GM21619 (cell line): ENCODE data around the gene SREBF1.

ENCODE experiments used
- ATAC-seq: cut with Tn5 transposase; IDR thresholded peaks from one replicate; pipeline ENCODE4 v1.9.1; 2021; ENCODE audit not compliant: unreplicated experiment

Gene SREBF1

DNA sequence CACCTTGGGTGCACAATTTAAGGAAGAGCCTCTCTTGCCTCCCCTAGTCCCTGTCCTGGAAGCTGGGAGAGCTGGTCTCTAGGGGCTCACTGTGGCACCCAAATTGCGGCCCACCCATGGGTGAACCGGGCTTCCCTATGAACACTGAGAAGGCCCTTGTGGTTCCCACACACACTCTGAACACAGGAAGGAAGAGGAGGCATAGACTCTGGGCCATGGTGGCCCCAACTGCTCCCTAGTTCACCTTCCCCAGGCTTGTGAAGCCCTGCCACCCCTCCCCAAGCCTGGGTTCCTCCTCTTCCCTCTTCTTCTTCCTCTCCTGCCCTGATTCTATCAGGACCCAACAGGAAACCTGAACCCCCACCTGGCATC is 10.5 kb downstream of the SREBF1 start:
- no peak for ATAC-seq

DNA sequence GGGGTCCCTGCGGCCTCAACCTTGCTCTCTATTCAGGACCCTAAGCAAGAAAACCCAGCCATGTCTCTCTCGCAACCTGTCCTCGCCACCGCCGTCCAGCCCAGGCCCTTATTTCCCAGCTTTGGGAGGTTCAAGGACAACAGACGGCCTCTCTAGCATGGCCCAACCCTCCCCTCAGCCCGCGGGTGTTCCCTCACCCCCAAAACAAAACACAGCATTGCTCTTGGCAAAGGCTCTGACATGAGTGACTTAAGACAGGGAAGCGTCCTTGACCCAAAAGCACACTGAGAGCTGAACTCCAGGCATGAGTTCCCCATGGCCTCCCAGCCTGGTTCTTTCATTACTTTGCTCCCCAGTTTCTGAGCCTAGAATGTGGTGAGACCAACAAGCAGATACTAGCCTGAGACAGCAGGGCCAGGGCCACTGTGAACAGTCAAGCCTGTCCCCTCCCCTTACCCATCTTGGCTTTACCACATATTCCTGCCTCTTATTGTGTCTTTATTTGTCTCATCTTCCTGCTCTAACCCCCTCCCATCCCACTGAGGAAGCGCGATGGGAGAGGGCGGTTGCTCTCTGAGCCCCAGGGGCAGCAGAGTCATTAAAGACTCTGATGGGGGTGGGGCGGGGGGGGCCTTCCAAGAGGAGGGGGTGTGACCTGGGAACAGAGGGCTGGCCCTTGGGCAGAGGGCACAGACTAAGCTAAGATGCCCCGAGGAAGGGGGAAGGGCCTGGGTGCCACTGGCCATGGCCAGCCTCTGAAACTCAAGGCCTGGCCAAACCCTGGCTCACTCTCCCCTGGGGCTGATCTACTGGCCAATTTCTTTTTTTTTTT is 11.8 kb downstream of the SREBF1 start:
- ATAC-seq: no peak

DNA sequence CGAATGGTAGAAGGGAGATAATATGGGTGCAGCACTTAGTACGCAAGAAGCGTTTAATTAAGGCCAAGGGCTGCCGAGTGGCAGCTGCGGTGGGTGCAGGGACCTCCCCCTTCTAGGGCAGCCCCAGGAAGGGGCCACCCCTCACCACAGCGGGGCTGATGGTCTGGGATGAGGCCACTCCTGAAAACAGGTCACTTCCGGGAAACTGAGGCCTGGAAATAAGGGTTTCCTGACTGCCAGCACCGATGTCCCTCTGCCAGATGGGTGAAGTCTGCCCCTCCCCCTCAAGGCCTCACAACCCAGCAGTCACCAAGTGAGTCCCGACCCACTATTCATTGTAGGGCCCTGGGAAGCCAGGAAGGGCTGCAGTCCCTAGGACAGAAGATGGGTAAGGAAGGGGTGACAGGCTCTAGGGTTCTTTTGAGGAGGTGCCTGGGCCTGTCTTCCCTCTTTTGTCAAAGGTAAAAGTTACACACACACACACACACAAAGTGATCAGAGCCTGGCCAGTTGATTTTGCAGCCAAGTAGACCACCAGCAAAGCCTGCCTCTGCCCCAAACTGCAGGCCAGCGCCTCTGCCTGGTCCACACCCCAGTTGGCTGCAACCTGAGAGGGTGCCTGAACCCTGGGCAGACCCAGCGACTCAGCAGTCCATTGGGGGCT is 12.5 kb downstream of the SREBF1 start:
- peak; percentile 11 for ATAC-seq

DNA sequence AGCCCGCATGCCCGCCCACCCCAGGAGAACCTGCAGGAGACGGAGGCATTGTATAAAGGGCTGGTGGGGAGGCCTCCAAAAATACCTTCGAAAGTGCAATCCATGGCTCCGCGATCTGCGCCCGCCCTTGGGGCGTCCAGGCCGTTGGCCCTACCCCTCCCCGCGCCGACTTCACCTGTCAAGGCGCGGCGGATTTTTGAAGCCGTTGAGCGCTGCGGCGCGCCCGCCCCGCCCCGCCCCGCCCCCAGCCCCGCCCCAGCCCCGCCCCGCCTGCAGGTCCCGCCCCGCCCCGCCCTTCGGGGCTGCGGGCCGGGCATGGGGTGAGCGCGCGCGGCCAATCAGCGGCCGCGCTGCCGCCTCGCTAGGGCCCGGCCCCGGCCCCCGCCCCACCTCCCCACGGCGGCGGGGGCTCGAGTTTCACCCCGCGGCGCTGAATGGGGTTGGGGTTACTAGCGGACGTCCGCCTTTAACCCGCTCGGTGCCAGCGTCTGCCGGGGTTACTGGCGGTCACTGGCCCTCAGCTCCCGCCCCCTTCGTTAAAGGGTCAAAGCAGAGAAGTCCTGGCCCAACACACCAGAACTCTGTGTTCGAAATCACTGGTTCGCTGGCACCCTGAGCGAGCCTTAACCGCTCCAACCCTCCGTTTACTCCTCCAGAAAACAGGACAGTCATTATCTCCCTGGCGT is 13.2 kb downstream of the SREBF1 start:
- peak; percentile 62 for ATAC-seq

DNA sequence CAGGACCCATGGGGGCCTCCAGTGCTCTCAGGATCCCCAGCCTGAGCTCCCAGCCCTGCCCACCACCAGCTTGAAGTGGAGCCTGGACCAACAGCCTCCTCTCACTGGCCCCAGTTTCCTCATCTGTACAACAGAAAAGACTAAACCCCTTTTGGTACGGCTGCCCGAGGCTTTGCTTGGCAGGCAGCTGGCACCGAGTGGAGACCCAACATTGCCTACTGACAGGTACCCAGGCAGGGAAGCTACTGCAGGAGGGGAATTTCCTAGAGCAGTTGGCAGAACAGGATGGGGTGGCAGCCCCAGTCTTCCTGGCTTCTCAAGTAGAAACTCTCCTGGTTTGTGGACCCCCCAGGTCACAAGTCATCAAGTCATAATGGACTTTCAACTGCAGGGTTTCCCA is 14.2 kb downstream of the SREBF1 start:
- no peak for ATAC-seq

DNA sequence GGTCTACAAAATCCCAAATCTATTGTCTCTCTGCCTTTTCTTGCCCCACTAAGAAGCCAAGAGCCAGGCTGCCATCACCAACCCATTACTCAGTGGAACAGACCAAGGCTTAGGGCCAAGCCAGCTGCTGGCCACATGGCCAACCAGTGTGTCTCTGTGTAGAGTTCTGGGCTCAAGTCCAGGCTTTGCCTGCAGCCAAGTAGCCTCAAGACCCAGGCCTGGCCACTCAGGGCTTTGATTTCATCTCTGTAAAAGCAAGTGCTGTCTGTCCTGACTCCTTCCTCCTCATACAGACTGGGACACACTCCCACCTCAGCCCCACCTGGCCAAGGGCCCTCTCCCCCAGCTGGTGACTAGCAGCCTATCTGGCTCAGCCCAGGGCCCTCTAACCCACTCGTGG is 14.6 kb downstream of the SREBF1 start:
- ATAC-seq: no peak

DNA sequence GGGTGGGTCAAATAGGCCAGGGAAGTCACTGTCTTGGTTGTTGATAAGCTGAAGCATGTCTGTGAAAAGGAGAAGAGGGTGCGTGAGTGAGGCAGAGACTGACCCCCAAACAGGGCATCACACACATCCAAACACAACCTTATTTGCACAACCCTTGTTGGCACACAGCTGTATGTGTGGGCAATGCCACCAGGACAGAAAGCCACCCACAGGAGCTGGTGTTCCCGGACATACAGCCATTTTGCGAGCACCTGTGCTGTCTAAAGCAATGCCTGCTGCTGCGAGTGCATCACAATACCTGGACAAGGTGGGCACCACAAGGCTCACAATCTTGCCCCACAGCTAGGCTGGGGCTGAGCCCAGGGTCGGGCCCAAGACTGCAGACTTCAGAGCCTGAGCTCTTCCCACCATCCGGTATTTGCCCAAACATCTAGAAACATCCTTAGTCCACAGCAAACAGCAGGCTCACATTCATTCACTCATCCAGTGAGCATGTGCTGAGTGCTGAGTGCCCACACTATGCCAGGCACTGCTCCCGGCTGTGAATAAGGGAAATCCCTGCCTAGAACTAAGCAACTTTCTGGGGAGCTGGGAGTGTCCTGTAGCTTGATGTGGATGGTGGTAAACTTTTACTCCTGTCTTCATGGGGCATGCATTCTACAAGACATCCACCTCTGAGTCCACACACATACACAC is 16.2 kb downstream of the SREBF1 start:
- ATAC-seq: no peak

DNA sequence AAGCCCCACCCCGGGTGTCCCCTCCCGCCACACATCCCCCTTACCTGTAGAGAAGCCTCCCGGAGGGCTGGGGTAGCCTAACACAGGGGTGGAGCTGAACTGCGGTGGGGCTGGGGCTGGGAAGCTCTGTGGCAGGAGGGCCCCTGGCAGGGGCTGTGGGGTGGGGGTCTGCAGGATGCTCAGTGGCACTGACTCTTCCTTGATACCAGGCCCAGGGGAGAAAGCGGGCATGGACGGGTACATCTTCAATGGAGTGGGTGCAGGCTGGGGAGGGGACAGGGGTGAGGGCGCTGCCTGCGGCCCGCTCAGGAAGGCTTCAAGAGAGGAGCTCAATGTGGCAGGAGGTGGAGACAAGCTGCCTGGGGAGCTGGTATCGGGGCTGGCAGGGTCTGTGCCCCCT is 16.7 kb downstream of the SREBF1 start:
- ATAC-seq: no peak

DNA sequence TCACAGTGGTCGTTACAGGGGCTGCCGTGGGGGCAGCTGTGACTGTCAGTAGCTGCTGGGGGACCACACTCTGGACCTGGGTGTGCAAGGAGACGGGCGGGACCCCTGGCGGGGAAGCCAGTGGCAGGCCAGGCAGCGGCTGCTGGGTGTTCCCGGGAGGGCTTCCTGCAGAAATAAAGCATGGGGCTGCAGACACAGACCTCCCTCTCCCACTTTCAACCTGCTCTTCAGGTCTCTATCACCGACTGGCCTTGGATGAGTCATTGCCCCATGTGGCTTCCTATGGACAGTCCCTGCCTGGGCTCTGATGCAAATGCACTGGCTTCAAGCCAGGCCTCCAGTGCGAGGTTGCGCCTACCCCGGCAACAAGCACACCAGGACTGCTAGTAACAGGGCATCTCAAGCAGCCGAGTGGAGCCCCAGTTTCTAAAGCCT is 17.2 kb downstream of the SREBF1 start:
- peak; percentile 48 for ATAC-seq

DNA sequence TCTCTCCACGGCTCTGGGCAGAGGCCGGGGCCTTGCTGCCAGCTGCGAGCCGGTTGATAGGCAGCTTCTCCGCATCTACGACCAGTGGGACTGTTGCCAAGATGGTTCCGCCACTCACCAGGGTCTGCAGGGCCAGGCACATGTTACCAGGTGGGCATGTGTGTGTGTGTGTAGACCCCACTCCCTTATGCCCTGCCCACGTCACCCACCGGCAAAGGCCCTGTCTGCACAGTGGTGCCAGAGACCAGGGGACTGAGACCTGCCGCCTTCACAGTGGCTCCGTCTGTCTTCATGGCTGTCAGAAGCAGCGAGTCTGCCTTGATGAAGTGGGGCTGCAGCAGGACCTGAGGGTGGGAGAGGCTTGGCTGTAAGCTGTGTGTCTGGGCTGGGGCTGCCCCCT is 17.7 kb downstream of the SREBF1 start:
- ATAC-seq: no peak

DNA sequence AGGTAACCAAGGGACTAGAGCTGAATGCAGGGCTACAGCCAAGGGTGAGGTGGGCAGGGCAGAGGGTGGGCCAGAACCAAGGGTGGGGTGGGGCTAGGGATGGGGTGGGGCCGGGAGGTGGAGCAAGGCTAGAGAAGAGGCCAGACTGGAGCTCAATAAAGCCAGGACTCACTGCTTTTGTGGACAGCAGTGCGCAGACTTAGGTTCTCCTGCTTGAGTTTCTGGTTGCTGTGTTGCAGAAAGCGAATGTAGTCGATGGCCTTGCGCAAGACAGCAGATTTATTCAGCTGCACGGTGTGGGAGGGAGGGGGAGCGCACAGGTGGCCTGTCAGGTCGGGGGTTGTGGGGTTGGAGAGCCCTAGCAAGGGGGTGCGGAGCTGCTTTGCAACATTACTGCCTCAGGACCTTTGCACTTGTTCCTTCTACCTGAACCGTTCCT is 18.7 kb downstream of the SREBF1 start:
- ATAC-seq: no peak

DNA sequence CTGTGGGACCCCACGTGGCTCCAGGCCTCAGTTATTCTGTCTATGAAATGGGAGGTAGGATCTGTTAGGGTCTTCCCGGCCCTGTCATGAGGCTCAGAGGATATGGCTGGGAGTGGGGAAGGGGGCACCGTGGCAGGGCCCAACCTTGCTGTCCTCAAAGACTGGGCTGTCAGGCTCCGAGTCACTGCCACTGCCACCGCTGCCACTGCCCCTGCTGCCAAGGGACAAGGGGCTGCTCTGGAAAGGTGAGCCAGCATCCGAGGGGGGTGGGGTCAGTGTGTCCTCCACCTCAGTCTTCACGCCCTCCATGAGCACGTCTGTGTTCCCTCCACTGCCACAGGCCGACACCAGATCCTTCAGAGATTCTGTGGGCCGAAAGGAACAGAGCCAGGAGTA is 19.2 kb downstream of the SREBF1 start:
- no peak for ATAC-seq

DNA sequence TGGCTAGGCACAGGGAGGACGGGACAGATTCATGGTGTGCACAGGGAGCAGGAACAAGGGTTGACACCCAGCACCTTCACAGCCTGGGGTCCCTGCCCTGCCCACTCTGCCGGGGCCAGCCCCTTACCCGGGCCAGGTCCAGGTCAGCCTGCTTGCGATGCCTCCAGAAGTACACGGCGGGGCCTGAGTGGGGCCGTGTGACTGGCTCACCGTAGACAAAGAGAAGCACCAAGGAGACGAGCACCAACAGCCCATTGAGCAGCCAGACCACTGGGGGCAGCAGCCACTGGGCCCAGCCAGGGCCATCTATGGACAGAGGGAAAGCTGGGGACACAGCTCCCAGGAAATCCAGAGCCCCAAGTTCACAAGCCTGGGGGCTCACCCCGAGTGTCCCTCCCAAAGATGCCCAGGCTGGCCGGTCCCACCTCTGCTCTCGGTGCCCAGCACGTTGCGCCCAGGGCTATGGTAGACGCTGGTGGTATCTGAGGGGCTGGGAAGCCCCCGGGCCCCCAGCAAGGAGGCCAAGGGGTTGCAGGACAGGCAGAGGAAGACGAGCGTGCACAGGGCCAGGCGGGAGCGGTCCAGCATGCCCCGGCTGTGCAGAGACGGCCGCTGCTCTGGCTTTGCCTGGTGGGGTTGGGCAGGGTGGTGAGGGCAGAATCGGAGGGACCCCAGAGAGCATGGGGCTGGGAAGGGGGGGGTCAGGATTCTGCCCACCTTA is 19.8 kb downstream of the SREBF1 start:
- ATAC-seq: no peak

DNA sequence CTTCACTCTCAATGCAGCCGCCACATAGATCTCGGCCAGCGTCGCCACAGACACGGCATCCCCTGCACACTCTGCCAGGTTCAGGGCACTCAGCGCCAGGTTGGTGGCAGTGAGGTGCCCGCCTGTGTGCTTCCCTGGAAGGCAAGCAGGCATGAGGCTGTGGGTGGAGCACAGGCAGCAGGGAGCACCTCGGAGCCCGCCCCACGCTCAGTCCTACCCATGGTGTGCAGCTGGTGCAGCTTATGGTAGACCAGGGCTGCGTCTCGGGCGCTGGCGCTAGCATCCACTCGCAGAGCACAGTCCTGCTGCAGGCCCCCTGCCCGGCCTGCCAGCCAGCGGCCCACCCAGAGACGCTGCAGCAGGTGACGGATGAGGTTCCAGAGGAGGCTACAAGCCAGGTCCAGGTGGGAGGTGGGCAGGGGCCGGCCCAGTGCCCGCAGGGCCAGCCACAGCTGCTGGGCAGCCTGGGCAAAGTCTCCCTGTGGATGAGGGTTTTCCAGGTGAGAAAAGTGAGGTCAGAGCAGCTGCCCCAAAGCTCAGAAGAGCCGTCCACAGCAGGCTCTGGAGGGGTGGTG is 20.5 kb downstream of the SREBF1 start:
- ATAC-seq: no peak

DNA sequence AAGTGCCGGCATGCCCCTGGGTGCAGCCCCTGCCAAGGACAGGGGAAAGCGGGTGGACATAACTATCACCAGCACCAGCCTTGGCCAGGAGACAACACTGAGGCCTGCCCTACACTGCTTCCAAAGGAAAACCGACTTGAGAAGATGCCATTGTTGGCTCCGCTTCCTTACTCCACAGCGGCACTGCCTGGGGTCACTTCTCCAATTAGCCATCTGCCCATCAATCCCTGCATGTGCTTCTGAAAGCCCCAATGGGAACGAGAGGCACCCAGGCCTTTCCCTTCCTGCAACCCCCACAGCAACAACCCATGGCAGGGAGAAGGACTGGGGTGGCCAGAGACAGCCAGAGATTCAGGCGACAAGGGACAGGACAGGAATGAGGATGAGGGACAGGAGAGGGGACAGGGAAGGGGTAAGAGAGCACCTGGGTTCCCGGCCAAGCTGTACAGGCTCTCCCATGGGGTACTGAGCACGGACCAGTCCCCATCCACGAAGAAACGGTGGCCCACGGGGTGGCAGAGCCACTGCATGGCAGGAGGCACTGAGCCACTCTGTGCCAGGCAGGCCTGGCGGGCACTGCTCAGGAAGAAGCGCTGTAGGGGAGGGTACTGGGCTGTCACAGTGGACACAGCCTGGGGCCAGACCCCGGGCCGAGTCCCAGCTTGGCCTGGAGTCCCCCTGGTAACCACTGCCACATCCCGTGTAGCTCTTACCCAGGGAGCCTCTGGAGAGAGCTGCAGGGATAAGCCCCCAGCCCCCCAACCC is 21.2 kb downstream of the SREBF1 start:
- ATAC-seq: no peak

DNA sequence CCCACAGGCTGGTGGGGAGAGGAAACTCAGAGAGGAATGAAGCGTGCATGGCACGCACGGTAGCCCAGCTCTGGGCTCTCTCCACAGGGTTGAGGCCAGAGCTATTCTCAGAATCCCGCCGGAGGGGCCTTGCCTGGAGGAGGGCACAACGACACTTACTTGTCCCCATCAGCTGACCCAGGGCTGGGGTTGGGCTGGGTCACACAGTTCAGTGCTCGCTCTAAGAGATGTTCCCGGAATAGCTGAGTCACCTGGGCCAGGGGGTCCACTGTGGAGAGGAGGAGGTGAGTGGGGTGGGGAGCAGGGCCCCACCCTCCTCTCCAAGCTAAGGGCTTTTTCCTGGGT is 21.8 kb downstream of the SREBF1 start:
- ATAC-seq: no peak

DNA sequence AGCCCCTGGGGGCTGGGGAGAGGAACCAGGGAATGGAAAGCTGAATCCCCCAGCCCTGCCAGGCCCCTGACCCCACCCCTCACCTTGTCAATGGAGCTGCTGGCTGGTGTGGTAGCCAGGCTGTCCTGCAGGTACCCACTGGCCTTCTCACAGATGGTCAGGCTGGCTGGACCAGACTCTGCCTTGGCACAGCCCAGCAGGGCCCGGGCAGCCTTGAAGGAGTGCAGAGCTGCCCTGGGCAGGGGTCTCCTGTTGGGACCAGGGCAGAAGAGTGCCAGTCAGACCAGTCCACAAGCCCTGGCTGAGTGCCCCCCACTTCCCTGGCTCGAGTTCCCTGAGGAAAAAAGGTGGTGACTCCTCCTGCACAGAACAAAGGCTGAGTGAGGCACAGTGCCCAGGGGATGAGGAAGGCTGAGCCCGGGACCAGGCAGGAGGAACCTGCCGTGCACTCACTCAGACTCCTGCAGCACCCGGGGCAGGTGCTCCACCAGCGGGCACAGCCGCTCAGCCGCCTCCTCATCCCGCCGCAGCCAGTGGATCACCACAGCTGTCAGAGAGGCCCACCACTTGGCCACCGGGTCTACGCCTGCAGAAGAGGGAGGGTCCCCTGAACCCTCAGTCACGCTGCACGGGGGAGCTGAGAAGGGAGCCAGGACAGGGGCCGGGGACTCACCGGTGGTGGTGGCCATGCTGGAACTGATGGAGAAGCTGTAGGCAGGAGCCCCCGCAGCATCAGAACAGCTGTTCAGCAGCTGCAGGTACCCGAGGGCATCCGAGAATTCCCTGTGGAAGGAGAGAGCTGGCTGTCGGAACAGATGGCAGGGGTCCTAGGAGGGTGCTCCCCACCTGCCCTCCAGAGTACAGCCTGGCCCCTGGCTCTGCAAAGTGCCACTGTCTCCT is 22.4 kb downstream of the SREBF1 start:
- ATAC-seq: no peak

DNA sequence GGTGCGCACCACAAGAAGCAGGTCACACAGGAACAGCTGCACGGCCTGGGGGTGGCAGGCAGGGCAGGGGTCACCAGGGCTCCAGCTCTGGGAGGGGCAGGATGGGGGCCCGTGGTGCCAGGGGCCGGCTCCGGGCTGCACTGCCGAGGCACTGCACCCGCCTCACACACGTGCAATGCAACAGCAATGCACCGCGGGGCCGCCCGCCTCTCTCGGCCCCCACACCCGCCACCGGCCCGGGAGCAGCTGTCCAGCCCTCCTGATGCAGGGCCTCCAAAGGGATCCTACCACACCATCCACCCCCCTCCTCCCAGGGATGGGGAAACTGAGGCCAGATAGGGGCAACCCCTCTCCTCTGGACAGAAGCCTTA is 23.1 kb downstream of the SREBF1 start:
- ATAC-seq: no peak
